GM06990 (cell line): ENCODE results near the gene IL10.

ENCODE experiments used
- DNase-seq: peaks from one replicate; pipeline ENCODE4 v3.0.0-alpha.2; 2011; ENCODE audit not compliant: insufficient read length; ENCODE audit errors: extremely low read depth
- H3K27me3 ChIP-seq: replicated peaks from 2 replicates; pipeline ENCODE4 v1.6.0; 2011; ENCODE audit warnings: low read length; ENCODE audit not compliant: control insufficient read depth, insufficient read depth
- H3K36me3 ChIP-seq: 2 replicates; pipeline ENCODE4 v1.5.1; 2011; ENCODE audit warnings: low read length; ENCODE audit not compliant: control insufficient read depth, insufficient read depth
- H3K4me3 ChIP-seq: replicated peaks from 2 replicates; pipeline ENCODE4 v1.5.1; 2011; ENCODE audit warnings: low read depth, mild to moderate bottlenecking, control low read depth, low read length
- TF ChIP-seq, protein P1 (sequence below): IDR thresholded peaks from 2 replicates; pipeline ENCODE4 v1.5.1; 2011; ENCODE audit warnings: low read length, control low read depth, mild to moderate bottlenecking, inconsistent platforms; ENCODE audit not compliant: insufficient read depth, poor library complexity, severe bottlenecking

Gene IL10

DNA sequence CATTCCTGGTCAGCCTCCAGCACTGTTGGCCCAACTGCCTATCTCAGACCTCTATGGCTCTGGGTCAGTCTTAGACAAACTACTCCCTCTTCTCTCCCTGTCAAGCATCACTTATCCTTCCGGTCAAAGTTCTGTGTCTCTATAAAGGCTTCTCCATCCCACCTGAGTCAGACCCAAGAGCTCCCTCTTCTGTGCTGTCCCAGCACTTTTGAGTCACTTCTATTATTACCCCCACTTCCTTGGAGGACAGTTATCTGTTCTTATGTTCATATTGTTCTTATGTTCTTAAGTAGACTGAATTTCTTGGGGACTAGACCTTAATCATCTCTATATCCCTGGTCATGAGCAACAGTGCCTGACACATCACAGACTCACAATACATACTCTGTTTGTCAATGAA lies 29.2 kb upstream of the IL10 start:
- TF ChIP-seq, protein P1, sequence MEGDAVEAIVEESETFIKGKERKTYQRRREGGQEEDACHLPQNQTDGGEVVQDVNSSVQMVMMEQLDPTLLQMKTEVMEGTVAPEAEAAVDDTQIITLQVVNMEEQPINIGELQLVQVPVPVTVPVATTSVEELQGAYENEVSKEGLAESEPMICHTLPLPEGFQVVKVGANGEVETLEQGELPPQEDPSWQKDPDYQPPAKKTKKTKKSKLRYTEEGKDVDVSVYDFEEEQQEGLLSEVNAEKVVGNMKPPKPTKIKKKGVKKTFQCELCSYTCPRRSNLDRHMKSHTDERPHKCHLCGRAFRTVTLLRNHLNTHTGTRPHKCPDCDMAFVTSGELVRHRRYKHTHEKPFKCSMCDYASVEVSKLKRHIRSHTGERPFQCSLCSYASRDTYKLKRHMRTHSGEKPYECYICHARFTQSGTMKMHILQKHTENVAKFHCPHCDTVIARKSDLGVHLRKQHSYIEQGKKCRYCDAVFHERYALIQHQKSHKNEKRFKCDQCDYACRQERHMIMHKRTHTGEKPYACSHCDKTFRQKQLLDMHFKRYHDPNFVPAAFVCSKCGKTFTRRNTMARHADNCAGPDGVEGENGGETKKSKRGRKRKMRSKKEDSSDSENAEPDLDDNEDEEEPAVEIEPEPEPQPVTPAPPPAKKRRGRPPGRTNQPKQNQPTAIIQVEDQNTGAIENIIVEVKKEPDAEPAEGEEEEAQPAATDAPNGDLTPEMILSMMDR = no peak
- no peak for DNase-seq
- no peaks in the 10 kb centered on the region; the same call in none of the 2 replicates for H3K36me3 ChIP-seq
- no peak overlapping the region for H3K4me3 ChIP-seq
- H3K27me3 ChIP-seq = no peaks in the 10 kb centered on the region

DNA sequence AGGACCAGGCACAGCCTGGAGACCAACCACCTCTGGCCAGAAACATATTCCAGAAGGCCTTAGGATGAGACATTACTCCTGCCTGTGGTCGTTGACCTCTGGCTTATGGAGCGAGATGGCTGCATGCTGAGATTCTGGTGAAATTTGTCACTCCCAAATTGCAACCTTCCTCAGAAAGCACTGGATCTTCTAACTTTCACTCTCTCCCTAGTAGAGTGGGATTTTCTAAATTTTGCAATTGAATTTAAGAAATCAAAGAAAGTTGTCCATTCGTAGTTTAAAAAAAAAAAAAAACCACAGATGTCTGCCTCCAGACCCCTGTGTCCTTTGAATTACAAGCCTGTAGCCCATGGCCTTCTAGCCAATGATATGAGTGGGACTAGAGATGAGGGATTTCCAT lies 28.6 kb upstream of the IL10 start:
- Histone ChIP-seq H3K36me3 (no peaks in the 10 kb centered on the region; the same call in none of the 2 replicates), H3K4me3 (no peak overlapping the region), H3K27me3 (no peaks in the 10 kb centered on the region)
- TF ChIP-seq, protein P1 = no peak
- DNase-seq = no peak

DNA sequence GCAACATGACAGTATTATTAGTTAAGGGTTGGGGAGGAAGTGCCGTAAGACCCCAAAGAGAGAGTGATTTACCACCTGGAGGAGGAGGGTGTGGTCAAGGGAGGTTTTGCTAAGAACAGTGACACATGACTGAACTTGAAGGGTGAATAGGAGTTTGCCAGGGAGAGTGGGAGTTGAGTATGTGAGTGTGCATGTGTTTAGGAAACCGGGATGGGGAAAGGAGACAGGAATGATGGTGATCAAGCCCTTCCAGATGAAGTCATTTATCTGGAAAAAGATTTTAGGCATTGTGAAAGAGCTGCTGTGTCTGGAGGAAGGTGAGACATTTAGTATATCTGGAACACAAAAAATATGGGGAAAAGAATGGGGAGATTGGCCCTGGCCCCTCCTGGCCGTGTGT lies 28.1 kb upstream of the IL10 start:
- H3K27me3 ChIP-seq = no peaks in the 10 kb centered on the region
- TF ChIP-seq, protein P1 = no peak
- H3K36me3 ChIP-seq = no peaks in the 10 kb centered on the region; the same call in none of the 2 replicates
- no peak for DNase-seq
- H3K4me3 ChIP-seq = no peak overlapping the region

DNA sequence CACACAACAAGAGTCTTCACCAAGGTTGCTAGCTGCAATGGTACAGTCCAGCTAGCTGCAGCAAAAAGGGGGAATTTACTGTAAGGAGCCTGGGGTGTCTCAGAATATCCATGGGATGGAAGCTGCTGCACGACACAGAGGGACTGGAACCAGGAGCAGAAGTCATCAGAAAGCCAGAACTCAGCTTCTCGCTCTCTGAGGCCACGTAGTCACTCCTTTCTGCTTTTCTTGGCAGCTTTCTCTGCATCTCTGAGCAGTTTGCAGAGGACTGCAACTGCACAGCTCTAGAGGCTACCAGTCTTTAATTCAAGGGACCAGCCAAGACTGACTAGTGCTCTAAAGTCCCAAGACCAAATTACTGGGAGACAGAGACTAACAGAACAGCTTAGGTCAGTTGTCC lies 27.0 kb upstream of the IL10 start:
- DNase-seq = no peak
- TF ChIP-seq, protein P1 = no peak
- no peak overlapping the region for H3K4me3 ChIP-seq
- H3K27me3 ChIP-seq = no peaks in the 10 kb centered on the region
- H3K36me3 ChIP-seq = no peaks in the 10 kb centered on the region; the same call in none of the 2 replicates

DNA sequence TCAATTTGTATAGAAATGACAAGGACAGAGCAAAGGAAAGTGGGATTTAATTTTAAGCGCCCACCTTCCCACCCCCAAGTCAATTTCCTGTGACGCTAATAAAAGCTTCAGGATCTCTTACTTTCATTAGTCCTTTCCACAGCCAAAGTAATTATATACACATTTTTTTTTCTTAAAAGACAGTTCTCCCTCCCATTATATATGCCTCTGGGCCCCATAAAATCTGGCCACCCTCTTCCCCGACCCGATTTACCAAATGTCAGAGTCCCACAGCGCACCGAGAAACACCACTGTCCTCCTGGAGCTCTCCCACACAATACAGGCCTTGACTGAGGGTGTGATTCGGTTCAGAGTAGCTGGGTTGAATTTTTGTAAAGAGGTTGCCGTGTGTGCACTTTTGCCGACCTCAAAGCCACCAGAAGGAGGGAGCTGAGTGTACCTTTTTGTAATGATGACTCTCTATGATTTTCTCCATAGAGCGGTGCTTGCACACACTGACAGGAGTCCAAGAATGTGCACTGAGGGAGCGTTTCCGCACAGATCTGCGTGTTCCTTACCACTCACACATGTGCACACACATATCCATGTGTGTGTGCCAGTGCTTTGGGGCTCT lies 26.2 kb upstream of the IL10 start:
- no peaks in the 10 kb centered on the region; the same call in none of the 2 replicates for H3K36me3 ChIP-seq
- TF ChIP-seq, protein P1 = no peak
- DNase-seq = no peak
- H3K27me3 ChIP-seq = no peaks in the 10 kb centered on the region
- no peak overlapping the region for H3K4me3 ChIP-seq
